H7 (cell line): ENCODE measurements around the gene CDC42. TPM values are rescaled to one million over a fixed set of nuclear protein-coding genes. Genes with fewer than 3 reads are reported as not detected.
A peak's percentile ranks its signal among the peaks of the same experiment; 100 is the strongest.
"Not testable (repeated sequence)": the region's sequence is repeated elsewhere in the genome, so short reads cannot be mapped to it uniquely, and the experiment has no call there.

Experiments
- DNase-seq: peaks from one replicate; pipeline ENCODE4 v3.0.0; 2012
- H3K27me3 ChIP-seq: 2 replicates; pipeline ENCODE4 v1.6.0; 2011; ENCODE audit warnings: mild to moderate bottlenecking, low read length; ENCODE audit not compliant: control insufficient read depth, insufficient read depth
- H3K36me3 ChIP-seq: replicated peaks from 2 replicates; pipeline ENCODE4 v1.5.1; 2011; ENCODE audit warnings: low read length; ENCODE audit not compliant: control insufficient read depth, insufficient read depth
- H3K4me3 ChIP-seq: 2 replicates; pipeline ENCODE4 v1.5.1; 2011; ENCODE audit warnings: low read depth, mild to moderate bottlenecking, control low read depth, low read length, moderate library complexity; ENCODE audit not compliant: insufficient read depth
- total RNA-seq: library from RNA; depleted of rRNA; stranded (reverse); fragments of >200 nt; shearing (Covaris generic); gene quantifications from 2 replicates; pipeline ENCODE4 v1.2.3, GENCODE V29; 2014

The CDC42 gene
- total RNA-seq, 1 experiment from 2014 or later, result 499 TPM

- H3K27me3 ChIP-seq, result no peaks in the 10 kb centered on the region
- peak overlapping the region; percentile 99 for H3K4me3 ChIP-seq
- peak; percentile 91 for DNase-seq
- peaks cover 2% of the 10 kb centered on the region for H3K36me3 ChIP-seq
These were observed 26.9 kb upstream of the CDC42 start for GRCh38 chr1:22025368-22026155.

- Histone ChIP-seq H3K4me3 (no peak overlapping the region), H3K36me3 (peaks cover 7% of the 10 kb centered on the region), H3K27me3 (no peaks in the 10 kb centered on the region)
- DNase-seq, result no peak
These were observed 25.6 kb upstream of the CDC42 start for GRCh38 chr1:22026924-22027289.

GRCh38 chr1:22030057-22030456 lies 22.5 kb upstream of the CDC42 start:
- DNase-seq, result no peak
- H3K27me3 ChIP-seq, result no peaks in the 10 kb centered on the region
- H3K36me3 ChIP-seq, result peaks cover 7% of the 10 kb centered on the region
- no peak overlapping the region for H3K4me3 ChIP-seq

- Histone ChIP-seq H3K27me3 (no peaks in the 10 kb centered on the region), H3K36me3 (peaks cover 7% of the 10 kb centered on the region), H3K4me3 (no peak overlapping the region)
- no peak for DNase-seq
These were observed 22.0 kb upstream of the CDC42 start for GRCh38 chr1:22030473-22030872.

GRCh38 chr1:22031214-22031962 lies 21.1 kb upstream of the CDC42 start:
- Histone ChIP-seq H3K36me3 (peaks cover 7% of the 10 kb centered on the region), H3K27me3 (no peaks in the 10 kb centered on the region), H3K4me3 (no peak overlapping the region)
- no peak for DNase-seq

GRCh38 chr1:22034834-22035233 lies 17.7 kb upstream of the CDC42 start:
- H3K4me3 ChIP-seq, H3K36me3 ChIP-seq, H3K27me3 ChIP-seq, DNase-seq: not testable (repeated sequence)

- DNase-seq, result peak; percentile 54
- Histone ChIP-seq H3K27me3 (no peaks in the 10 kb centered on the region), H3K36me3 (no peaks in the 10 kb centered on the region), H3K4me3 (no peak overlapping the region)
These were observed 15.0 kb upstream of the CDC42 start for GRCh38 chr1:22037520-22037919.

- Histone ChIP-seq H3K27me3 (no peaks in the 10 kb centered on the region), H3K4me3 (no peak overlapping the region), H3K36me3 (no peaks in the 10 kb centered on the region)
- no peak for DNase-seq
These were observed 14.5 kb upstream of the CDC42 start for GRCh38 chr1:22038036-22038435.

- no peak overlapping the region for H3K4me3 ChIP-seq
- H3K36me3 ChIP-seq, result no peaks in the 10 kb centered on the region
- H3K27me3 ChIP-seq, result no peaks in the 10 kb centered on the region
- peak; percentile 47 for DNase-seq
These were observed 12.8 kb upstream of the CDC42 start for GRCh38 chr1:22039594-22040285.

GRCh38 chr1:22040286-22040623 lies 12.3 kb upstream of the CDC42 start:
- H3K27me3 ChIP-seq, result no peaks in the 10 kb centered on the region
- DNase-seq, result no peak
- H3K36me3 ChIP-seq, result no peaks in the 10 kb centered on the region
- no peak overlapping the region for H3K4me3 ChIP-seq

GRCh38 chr1:22041505-22041904 lies 11.0 kb upstream of the CDC42 start:
- no peak overlapping the region for H3K4me3 ChIP-seq
- no peaks in the 10 kb centered on the region for H3K36me3 ChIP-seq
- H3K27me3 ChIP-seq, result no peaks in the 10 kb centered on the region
- no peak for DNase-seq

- H3K4me3 ChIP-seq, result no peak overlapping the region
- DNase-seq, result no peak
- no peaks in the 10 kb centered on the region for H3K27me3 ChIP-seq
- H3K36me3 ChIP-seq, result no peaks in the 10 kb centered on the region
These were observed 9.2 kb upstream of the CDC42 start for GRCh38 chr1:22043198-22043769.

GRCh38 chr1:22044690-22045420 lies 7.7 kb upstream of the CDC42 start:
- Histone ChIP-seq H3K27me3 (no peaks in the 10 kb centered on the region), H3K36me3 (no peaks in the 10 kb centered on the region), H3K4me3 (no peak overlapping the region)
- peak; percentile 22 for DNase-seq

- Histone ChIP-seq H3K27me3 (no peaks in the 10 kb centered on the region), H3K36me3 (no peaks in the 10 kb centered on the region), H3K4me3 (no peak overlapping the region)
- DNase-seq, result no peak
These were observed 6.8 kb upstream of the CDC42 start for GRCh38 chr1:22045604-22046228.
